ENCODE measurements around the gene CSNK2A1.

The CSNK2A1 gene

DNA sequence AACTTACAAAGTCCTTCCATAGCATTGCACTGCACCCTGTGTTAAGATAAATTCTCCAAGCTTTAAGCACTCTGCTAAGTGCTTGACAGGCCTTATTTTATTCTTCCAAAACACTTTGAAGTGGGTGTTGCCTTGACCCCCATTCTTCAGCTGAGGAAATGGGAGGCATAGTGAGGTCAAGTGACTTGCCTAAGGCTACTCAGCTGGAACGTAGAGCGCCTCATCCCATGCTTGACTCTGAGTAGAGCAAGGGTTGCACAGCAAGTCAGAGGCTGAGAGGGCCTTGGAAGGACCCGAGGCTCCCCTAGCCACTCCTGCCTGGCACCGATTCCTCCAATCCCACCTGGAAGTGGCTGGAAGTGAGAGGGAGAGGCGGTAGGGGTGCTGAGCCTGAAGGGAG lies 19.6 kb upstream of the CSNK2A1 start:
- DNase-seq, result no peak

GRCh38 chr20:562232-562897 lies 18.8 kb upstream of the CSNK2A1 start:
- no peak for DNase-seq

- DNase-seq, result no peak
Observed at GRCh38 chr20:561437-562231, 18.0 kb upstream of the CSNK2A1 start.

DNA sequence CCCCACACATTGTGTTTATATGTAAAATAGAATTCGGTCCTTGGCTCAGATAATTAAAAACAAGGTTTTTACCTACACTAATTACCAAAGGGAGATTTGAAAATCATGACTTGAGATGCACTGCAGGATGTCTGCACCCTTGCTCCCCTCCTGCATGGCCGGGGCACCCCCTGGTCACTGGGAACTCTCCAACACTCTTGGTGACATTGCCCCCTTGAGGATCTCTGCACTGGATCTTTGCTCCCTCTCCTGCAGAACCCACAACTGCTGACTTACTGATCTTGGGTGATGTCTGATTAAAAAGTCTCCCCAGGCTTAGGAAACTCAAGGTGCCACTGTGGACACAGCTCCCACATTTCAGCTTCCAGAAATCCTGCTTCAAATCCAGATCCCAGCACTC lies 17.1 kb upstream of the CSNK2A1 start:
- no peak for DNase-seq

GRCh38 chr20:558117-558516 lies 14.5 kb upstream of the CSNK2A1 start:
- no peak for DNase-seq

DNA sequence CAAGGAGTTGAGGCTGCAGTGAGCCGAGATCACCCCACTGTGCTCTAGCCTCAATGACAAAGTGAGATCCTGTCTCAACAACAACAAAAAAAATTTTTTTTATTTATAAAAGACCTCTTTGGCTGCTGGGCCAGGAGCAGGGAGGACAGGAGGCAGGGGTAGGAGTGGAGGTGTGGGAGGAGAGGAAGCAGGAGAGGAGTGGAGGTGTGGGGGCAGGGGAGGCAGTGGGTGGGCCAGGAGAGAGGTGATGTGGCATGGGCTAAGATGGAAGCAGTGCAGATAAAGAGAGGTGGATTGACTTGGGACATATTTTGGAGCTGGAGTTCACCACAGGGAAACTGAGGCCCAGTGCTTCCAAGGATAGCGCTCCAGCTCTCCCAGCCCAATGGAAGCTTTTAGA lies 13.4 kb upstream of the CSNK2A1 start:
- no peak for DNase-seq

GRCh38 chr20:555976-556385 lies 12.4 kb upstream of the CSNK2A1 start:
- DNase-seq, result no peak

GRCh38 chr20:550611-551010 lies 7.0 kb upstream of the CSNK2A1 start:
- no peak for DNase-seq

DNA sequence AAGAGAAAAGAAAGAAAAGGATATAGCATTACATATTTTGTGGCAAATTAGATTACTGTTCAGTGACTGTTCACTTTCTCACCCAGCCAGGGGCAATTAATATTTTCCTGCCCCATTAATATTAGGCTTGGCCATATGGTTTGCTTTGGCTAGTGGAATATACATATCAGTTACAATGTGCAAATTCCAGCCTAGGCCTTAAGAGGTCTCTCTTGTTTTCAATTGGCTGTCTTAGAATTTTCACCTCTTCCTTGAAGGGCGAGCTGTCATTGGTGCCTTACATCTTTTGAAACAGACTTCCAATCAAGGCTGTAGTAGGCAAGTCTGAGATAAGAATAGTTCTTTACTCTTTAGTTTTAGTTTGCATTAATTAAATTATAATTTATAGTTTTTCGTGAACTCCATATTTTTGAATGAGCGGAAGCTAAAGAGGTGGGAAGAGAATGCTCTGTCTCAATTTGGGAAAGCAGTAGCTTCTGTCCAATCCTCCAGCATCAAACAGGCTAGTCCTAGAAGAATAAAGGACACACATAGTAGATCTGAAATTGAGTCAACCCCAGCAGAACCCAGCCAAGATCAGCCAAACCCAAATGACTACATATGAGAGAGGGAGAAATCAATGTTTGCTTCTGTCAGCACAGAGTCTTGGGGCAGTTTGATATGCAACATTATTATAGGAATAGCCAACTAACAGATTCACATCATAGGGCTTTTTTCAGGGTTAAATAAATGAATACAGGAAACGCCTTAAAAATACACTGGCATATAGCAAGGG lies 6.3 kb upstream of the CSNK2A1 start:
- DNase-seq, result no peak

DNA sequence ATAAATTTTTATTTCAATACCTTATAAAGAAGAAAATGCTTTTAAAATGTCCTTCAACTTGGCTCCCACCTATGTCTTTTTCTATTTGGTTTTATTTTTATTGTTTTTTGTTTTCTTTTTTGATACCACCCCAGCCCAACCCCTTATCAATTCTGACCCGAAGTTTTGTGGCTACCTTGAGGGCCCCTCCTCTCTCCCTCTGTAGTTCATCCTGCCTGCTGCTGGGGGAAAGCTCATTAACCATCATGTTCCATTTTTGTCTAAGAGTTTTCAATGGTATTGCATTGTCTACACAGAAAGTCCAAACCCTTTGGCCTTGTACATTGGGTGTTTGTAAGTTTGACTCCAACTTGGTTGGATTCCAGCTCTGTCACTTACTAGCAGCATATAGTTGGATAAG lies 5.3 kb upstream of the CSNK2A1 start:
- DNase-seq, result no peak

DNA sequence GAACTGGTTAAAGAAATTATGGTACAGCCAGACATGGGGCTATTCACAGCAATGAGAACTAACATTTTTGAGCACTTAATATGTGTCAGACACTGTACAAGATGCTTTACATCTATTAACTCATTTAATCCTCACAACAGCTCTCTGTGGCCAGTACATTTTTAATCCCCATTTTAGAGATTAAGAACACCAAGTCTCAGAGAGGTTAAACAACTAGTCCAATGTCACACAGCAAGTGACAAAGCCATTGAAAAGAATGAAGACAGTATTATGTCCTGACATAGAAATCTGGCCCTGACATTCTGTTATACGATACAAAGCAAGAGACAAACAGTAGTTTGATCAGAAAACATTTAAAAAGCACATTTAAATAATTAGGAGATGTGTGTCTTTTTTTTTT lies 3.8 kb upstream of the CSNK2A1 start:
- DNase-seq, result no peak

DNA sequence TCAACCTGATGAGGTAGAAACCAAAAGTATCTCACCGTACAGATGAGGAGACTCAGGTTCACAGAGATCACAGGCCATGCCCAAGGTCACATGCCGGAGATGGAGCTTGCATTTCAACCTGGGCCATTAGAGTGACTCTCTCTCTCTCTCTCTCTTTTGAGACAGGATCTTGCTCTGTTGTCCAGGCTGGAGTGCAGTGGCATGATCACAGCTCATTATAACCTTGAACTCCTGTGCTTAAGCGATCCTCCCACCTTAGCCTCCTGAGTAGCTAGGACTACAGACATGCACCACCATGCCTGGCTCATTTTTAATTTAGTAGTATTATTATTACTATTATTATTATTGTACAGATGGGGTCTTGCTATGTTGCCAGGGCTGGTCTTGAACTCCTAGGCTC lies 2.8 kb upstream of the CSNK2A1 start:
- no peak for DNase-seq

GRCh38 chr20:544153-544725 lies 649 bp upstream of the CSNK2A1 start:
- DNase-seq, result no peak

- no peak for DNase-seq
Observed at GRCh38 chr20:542777-543368, 717 bp downstream of the CSNK2A1 start.

DNA sequence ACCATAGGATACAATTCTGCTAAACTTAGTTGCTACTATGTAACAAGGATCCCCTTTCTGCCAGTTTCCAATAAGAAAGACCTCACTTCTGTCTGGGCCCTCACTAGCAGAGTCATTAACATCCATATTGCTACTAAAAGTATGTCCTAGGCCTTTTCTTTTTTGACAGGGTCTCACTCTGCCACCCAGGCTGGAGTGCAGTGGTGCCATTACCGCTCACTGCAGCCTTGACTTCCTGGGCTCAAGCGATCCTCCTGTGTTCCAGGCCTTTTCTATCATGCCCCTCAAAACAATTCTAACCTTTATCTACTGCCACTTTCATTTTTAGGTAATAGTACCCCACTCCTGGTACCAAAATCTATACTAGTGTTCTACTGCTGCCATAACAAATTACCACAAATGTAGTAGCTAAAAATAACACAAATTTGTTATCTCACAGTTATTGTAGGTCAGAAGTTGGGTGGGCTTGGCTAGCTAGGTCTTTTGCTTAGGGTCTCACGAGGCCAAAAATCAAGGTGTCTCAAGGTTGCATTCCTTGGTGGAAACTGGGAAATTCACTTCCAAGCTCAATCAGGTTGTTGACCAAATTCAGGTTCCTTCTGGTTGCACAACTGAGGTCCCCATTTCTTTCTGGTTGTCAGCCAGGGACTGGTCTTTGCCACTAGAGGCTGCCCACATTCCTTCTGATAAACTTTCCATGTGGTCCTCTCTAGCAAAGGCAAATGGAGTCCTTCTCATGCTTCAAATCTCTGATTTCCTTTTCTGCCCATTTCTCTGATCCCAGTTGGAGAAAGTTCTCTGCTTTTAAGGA lies 3.0 kb downstream of the CSNK2A1 start:
- no peak for DNase-seq

DNA sequence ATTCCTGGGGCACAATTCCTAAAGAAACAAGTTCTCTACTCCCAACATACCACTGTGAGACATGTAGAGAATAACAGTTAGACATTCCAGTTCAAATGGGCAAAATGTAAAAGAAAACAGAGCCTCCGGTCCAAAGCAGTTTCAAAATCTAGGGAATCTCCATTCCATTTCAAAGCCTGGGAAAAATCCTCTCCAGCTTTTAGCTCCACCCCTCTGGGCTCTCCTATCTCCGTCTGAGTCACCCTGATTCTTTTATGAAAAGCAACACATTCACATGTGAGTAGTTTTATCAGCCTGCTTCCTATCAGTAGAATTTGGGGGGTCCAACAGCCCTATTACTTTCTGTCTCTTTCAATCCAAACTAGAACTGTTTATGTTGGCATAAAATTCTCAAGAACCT lies 3.7 kb downstream of the CSNK2A1 start:
- no peak for DNase-seq

- no peak for DNase-seq
Observed at GRCh38 chr20:539191-539590, 4.4 kb downstream of the CSNK2A1 start.

DNA sequence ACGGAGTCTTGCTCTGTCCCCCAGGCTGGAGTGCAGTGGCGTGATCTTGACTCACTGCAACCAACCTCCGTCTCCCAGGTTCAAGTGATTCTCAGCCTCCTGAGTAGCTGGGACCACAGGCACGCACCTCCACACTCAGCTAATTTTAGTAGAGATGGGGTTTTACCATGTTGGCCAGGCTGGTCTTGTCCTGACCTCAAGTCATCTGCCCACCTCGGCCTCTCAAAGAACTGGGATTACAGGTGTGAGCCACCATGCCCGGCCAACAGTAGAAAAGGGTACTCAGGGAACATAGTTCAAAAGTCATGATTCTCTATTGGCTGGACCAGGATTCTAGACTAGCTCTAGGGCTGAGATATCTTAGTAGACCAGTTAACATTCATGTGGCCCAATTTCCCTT lies 5.6 kb downstream of the CSNK2A1 start:
- no peak for DNase-seq

GRCh38 chr20:536426-537010 lies 7.1 kb downstream of the CSNK2A1 start:
- DNase-seq, result no peak

GRCh38 chr20:535958-536357 lies 7.6 kb downstream of the CSNK2A1 start:
- no peak for DNase-seq

DNA sequence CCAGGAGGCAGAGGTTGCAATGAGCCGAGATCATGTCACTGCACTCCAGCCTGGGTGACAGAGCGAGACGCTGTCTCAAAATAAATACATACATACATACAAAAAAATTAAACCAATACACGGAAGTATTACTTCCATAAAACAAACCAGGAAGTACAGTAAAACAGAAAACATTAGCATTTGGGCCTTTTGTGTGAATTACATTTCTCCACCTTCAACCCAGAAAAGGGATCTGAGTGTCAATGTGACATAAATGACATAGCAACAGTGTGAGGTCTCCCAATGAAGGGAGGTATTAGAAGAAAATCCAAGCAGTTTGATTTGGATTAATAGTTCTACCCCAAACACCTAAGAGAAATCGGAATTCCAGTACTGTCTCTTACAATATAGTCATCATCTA lies 10.1 kb downstream of the CSNK2A1 start:
- no peak for DNase-seq

DNA sequence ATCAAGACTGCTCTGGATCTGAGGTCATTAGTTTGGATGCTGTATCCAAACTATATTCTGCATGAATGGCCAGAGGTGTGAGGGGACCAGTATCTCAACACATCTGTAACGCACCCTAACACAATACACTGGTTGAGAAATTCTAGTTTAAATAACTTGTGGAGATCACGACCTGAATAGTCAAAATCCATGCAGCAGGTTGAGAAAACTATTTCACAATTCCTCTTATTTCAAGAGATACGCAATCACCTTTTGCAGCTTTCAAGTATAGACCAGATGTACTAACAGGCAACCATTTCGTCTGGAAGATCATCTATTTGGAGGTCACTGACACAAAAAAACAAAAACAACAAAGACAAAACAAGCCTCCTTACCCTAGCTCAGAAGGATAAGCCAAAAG lies 11.1 kb downstream of the CSNK2A1 start:
- DNase-seq, result no peak
